T47D (cell line): ENCODE measurements around the gene FOLR1.

Source experiments
- DNase-seq, 2 experiments: peaks; one replicate each; pipeline versions ENCODE4 v3.0.0 to v3.0.0-alpha.2; 2011 to 2012; ENCODE audit warnings: low read depth in 1 of 2, low spot score in 1 of 2
- JUND ChIP-seq: IDR thresholded peaks from 2 replicates; pipeline ENCODE4 v1.6.1; 2012; ENCODE audit warnings: low read depth
- in situ Hi-C: cut with HindIII; loops from 2 replicates; pipeline ENCODE4 v1.10.0; 2016; ENCODE audit warnings: low sequenced_read_pairs, low pct_unique_long_range_greater_than_20kb

Gene FOLR1

DNA sequence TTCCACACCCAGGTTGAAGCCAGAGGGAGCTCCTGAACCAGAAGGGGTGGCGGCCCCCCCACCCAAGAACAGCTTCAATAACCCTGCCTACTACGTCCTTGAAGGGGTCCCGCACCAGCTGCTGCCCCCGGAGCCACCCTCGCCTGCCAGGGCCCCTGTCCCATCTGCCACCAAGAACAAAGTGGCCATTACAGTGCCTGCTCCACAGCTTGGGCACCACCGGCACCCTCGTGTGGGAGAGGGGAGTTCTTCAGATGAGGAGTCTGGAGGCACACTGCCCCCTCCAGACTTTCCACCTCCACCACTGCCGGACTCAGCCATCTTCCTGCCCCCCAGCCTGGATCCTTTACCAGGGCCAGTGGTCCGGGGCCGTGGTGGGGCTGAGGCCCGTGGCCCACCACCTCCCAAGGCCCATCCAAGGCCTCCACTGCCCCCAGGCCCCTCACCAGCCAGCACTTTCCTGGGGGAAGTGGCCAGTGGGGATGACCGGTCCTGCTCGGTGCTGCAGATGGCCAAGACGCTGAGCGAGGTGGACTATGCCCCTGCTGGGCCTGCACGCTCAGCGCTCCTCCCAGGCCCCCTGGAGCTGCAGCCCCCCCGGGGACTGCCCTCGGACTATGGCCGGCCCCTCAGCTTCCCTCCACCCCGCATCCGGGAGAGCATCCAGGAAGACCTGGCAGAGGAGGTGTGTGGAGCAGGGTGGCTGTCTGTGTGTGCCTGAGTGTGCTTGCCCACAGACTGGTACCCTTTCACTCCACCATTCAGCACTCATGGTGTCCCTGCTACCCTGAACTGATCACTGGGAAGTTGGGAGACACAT, 45.4 kb downstream of the FOLR1 start:
- no peak for TF ChIP-seq JUND
- no peak for DNase-seq
- in situ Hi-C loops, result no loop called here

DNA sequence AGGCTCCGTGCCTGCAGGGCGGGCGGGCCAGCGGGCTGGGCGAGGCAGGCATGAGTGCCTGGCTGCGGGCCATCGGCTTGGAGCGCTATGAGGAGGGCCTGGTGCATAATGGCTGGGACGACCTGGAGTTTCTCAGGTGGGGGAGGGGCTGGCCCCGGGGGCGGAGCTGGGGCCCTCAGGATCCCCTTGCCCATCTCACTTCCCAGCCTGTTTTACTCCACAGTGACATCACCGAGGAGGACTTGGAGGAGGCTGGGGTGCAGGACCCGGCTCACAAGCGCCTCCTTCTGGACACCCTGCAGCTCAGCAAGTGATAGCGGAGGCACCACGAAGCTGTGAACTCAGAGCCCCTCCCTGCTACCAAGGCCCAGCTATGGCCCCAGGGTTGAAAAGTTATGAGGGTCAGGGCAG, 46.1 kb downstream of the FOLR1 start:
- in situ Hi-C loops, result no loop called here
- peak in 1 of 2 experiments; percentile 59 for DNase-seq
- no peak for TF ChIP-seq JUND

DNA sequence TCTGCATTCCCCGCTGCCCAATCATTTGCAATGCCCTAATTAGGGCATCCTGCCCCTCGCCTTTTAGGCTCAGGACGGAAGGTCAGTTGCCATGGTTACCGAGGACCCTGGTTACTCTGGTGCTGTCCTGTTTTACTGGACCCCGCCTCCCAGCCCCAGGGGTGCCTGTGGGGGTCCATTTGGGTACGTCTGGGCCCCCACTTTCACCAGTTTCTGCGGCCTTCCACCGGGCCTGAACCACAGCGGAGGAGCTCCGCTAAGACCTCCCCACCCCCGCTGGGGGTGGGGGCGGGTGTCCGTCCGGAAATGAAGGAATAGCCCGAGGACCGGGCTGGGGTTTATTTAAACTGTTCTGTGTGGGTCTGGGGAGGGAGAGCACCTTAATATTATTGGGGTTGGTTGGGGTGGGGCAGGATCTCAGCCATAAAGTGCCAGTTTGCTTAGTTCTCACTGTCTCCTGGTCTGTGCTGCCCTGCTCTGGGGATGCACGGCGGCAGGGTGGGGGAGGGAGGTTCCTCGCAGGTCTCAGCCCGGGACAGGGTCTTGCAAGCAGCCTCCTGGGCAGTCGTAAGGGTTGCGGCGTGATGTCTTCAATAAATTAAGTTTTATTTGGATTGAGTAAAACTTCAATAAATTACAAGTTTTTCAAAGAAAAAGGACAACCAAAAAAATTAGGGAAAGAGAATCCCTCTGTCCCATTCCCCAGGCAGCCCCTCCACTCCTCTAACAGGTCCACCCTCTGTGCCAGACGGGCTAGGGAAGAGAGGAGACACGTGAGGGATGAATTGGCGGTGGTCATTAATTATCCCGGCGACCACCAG, 46.8 kb downstream of the FOLR1 start:
- no peak for DNase-seq
- no peak for TF ChIP-seq JUND
- in situ Hi-C loops, result no loop called here

DNA sequence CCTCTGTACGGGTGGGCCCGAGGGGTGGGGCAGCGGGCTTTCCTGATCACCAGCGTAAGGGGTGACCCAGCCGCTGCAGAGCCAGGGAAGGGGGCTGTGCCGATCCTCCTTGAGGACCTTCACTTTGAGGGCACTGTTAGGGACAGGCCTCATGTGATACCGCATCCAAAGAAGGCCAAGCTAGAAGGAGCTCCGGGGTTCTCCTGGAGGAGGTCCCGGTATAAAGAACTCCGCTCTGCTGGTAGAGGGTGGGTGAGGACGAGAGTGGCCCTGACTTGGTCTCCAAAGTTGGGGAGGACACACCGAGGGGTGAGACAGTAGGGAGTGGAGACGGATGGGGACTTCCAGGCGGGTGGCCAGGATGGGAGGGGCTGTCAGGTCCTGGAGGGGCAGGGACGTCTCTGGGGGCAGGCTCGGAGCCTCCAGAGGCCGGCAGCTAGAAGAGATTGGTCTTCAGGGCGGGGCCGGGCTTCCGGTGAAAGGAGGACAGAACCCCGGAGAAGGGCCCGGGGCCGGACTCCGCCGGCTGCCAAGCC, 47.4 kb downstream of the FOLR1 start:
- no peak for TF ChIP-seq JUND
- peak; percentile 56 to 79 for DNase-seq
- in situ Hi-C loops, result no loop called here

DNA sequence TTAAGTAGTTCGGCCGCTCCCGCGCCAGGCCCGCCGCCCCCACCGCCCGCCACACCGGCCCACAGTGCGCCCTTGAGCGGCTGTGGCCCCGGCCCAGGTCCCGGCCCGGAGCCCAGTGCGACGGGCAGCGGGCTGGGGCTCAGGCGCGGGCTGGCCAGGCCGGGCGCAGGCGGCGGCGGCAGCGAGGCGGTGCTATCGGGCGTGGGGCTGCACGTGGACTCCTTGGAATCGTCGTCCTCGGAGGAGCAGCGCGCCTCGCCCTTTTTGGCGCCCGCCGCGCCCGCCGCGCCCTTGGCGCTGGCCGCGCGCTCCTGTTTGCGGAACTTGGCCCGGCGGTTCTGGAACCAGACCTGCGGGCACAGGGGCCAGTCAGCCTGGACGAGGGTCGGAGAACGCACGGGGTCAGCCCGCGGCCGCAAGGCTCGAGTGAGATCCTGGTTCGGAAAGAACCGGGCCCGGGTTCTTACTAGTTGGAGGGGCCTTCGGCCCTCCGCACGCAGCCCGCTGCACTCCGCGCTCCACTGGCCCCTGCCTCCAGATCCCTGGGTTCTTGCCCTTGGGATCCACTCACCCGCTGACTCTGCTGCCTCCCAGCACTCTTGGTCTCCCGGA, 48.0 kb downstream of the FOLR1 start:
- in situ Hi-C loops, result no loop called here
- no peak for TF ChIP-seq JUND
- DNase-seq, result peak in 1 of 2 experiments; percentile 37

DNA sequence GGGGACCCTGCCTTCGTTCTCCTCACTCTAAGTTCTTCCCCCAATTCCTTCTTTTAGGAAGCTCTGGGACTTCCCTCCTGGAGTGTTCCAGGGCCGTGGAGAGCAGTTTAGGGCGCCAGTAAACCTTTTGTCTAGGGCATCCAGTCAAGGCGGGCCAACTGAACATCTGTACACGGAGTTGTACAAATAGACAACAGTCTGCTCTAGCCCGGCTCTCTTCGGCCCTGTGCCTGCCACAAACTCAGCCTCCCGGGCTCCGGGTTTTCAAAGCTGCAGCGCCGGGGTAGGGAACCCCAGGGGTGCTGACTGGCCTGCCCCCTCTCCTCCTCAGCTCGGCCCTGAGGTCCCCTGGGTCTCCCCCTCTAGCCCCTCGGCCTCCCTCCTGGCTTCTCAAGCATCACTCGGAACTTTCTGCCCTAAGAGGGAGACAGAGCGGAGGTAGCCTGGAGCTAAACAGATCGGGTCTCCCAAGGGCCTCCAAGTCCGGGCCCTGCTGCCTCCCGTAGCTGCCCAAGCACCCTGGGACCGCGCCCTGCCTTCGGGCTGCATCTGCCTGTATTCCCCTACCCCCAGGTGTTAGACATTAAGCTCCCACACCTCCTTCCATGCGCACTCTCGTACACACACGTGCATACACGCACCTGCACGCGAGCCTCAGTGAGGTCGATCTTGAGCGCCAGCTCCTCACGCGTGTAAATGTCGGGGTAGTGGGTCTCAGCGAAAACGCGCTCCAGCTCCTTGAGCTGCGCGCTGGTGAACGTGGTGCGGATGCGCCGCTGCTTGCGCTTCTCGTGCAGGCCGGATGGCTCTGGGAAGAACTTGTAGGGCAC, 48.7 kb downstream of the FOLR1 start:
- in situ Hi-C loops, result no loop called here
- DNase-seq, result no peak

DNA sequence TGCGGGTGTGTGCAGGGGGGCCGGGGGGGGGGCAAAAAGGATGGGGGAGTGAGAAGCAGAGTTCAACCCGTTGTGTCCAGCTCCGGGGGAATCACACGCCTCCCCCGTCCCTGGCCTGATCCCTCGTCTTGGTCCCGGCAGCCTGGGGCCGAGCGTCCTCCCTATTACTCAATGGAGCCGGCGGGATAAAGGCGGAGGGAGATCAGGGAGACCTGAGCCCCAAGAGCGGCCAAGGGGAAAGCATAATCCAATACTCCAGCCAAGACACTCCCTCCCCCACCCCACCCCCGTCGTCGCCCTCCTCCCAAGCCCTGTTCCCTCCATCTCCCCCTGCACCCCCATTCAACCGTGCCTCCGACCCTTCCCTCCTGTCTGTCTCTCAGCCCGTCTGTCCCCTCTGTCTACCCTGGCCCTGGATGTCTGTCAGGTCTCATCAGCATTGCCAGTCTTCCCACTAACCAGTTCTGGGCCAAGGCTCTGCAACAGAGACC, 49.4 kb downstream of the FOLR1 start:
- no peak for DNase-seq
- in situ Hi-C loops, result no loop called here
- TF ChIP-seq JUND, result no peak

More for the DNA sequence above, 48.7 kb downstream of the FOLR1 start:
- no peak for TF ChIP-seq JUND

DNA sequence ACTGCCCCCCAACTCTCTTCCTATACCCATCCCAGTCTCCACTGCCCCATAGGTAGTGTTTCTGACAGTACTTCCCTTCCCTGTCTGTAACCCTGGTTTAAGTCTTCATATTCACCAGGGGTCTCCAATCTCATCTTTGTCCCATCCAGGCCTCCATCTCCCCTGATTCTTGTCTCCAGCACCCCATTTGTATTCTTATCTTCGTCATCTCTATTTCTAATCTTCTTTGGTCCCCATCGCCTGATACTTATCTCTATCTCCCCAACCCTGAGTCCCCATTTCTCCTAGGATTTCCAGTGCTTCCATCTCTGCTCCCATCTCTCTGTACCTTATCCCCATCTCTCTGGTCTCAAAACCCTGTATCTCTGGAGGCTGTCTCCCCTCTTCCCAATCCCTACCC, 50.2 kb downstream of the FOLR1 start:
- TF ChIP-seq JUND, result no peak
- in situ Hi-C loops, result no loop called here
- DNase-seq, result no peak

DNA sequence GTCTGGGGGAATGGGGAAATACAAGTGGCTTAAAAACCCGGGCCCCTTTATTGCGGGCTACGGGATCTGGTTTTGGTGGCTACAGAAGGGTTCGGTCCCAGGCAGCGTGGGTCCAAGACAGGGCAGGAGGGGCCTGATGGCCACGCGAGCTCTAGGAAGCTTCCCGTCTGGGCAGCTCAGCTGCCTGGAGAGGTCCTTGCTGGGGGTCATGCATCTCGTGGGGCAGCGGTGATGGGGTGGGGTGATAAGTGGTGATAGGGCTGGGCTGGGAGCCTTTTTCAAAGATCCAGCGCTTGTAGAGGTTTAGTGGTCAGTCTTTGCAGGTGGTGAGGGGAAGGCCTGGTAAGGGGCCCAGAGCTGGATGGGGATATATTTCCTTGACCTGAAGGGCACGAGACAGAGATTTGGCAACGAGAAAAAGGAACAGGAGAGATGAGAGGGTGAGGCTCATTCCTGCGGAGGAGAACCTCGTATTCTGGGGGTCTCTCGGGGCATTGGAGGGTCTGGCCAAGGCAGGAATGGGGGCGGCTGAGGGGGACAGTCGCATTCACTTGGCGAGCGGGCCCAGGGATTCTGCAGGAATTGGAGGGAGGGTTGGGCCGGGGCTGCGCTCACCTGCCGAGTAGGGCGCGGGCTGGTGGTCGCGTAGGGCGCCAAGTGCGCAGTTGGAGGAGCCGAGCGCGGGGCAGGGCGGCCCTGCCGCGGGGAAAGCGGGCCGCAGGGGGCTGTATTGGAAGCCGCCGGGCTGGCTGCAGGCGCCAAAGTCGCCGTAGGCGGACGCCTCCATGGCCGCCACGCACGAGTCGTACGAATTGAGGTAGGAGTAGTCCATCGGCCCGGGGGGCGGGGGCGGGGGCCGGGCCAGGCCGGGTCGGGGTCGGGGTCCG, 51.5 kb downstream of the FOLR1 start:
- DNase-seq, result no peak
- in situ Hi-C loops, result no loop called here
- TF ChIP-seq JUND, result no peak

DNA sequence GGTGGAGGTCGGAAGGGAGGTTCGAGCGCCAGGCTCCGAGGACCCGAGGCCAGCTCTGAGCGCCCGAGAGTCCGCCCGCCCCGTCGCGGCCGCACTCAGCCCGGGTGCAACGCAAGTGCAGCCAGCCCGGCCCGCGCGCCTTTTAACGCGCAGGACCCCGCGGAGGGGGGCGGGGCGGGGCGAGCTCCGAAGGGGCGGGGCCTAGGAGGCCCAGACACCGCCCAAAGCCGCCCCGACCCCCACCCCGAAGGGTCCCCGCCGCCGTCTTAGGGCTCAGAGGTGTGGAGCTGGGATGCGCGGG, 52.1 kb downstream of the FOLR1 start, which contains the start of gene PHOX2A:
PHOX2A (minus strand) TSS at position 117 of the 301 bp plus-strand sequence. CDS start 172 bp downstream, outside the sequence.
- DNase-seq, result no peak
- in situ Hi-C loops, result no loop called here
- no peak for TF ChIP-seq JUND
